Measurements from ENCODE around the gene NMB.

NMB gene

DNA sequence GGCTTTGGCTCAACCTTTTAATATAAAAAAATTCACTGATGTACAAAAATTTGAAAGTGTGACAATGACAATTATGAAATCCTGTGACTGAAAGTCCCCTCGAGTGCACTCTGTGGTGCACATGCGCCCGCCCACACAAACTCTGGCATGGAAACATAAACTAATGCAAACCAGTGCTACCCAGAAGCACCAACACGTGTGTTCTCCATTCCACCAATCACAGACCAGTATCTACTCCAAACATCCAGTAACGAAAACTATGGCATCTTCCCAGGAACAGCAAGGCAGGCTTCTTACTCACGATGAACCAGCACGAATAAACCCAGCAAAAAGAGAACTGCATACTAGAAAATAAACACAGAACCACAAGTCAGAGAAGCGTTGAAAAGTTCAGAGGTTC is 11.7 kb upstream of the NMB start:
- peaks cover 16 to 44% (median 36%) of the 10 kb centered on the region in 4 experiments for H3K36me3 ChIP-seq (ENCODE audit: control insufficient read depth in 4 of 4, insufficient read depth in 4 of 4, low read length in 3 of 4)
- H3K27ac ChIP-seq (ENCODE audit: insufficient read depth in 1 of 2, low read depth in 1 of 2, low read length in 2 of 2, poor library complexity in 1 of 2, severe bottlenecking in 2 of 2) = no peak overlapping the region
- H3K4me3 ChIP-seq (ENCODE audit: control insufficient read depth in 1 of 7, extremely low read depth in 1 of 7, insufficient read depth in 4 of 7, low read depth in 2 of 7, low read length in 6 of 7) = no peak overlapping the region
- no peaks in the 10 kb centered on the region for H3K9me3 ChIP-seq (ENCODE audit: control extremely low read depth in 1 of 5, control insufficient read depth in 4 of 5, insufficient read depth in 2 of 5, low read depth in 1 of 5, low read length in 4 of 5)
- no peaks in the 10 kb centered on the region for H3K4me1 ChIP-seq (ENCODE audit: control extremely low read depth in 1 of 4, control insufficient read depth in 4 of 4, insufficient read depth in 4 of 4, low read length in 3 of 4)
- CTCF ChIA-PET = interaction anchor here (0.8 to 1.1 kb wide), 2 partner anchors 8 to 9 kb away, joined by 3 to 4 read pairs; no protein-coding TSS in a partner anchor
- POLR2A ChIA-PET = interaction anchor here (0.6 kb wide), 1 partner anchor 10 kb away, joined by 3 read pairs; no protein-coding TSS in a partner anchor
- no peak for DNase-seq
- no peaks in the 10 kb centered on the region for H3K27me3 ChIP-seq (replicated peaks in 2 of 5; ENCODE audit: control insufficient read depth in 4 of 5, insufficient read depth in 5 of 5, low read length in 4 of 5)
- 100% methylated on average over 4 of the region's 8 CpGs for WGBS (ENCODE audit: insufficient coverage)

DNA sequence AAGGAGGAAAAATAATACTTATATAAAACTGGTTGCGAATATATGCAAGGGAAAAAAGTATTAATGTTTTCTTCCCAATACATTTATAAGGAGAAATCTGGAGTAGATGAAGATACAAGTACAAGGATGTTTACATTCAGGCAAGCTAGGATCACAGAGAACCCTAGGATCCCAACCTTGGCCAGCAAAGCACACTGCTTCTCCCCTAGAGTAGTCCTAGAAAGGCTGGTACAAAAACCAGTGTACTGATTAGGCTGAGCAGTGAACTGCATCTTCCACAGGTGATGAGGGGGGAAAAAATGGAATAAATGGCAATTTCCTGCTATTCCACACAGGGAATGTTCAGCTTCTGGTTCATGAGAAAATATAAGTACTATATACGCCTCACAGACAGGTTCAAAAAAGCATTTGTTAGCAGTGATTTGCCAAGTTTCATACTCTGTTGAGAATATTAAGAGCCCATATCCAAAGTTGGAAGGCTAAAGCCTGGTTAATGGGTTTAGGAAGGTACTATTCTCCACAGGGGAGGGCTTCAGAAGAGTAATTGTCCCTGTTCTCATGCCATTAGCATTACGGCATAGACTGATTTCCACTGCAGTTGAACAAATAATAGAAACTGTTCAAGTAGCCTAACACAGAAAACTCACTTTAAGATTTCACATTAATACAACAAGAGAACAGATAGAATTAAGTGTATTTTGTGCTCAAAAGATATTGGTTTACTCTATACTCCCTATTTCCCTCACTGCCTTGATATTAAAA is 10.4 kb upstream of the NMB start:
- no peaks in the 10 kb centered on the region for H3K27me3 ChIP-seq (replicated peaks in 2 of 5; ENCODE audit: control insufficient read depth in 4 of 5, insufficient read depth in 5 of 5, low read length in 4 of 5)
- WGBS (ENCODE audit: insufficient coverage) = 100% methylated on average over 1 of the region's 3 CpGs
- H3K27ac ChIP-seq (ENCODE audit: insufficient read depth in 1 of 2, low read depth in 1 of 2, low read length in 2 of 2, poor library complexity in 1 of 2, severe bottlenecking in 2 of 2) = no peak overlapping the region
- no peaks in the 10 kb centered on the region for H3K9me3 ChIP-seq (ENCODE audit: control extremely low read depth in 1 of 5, control insufficient read depth in 4 of 5, insufficient read depth in 2 of 5, low read depth in 1 of 5, low read length in 4 of 5)
- no peaks in the 10 kb centered on the region for H3K4me1 ChIP-seq (ENCODE audit: control extremely low read depth in 1 of 4, control insufficient read depth in 4 of 4, insufficient read depth in 4 of 4, low read length in 3 of 4)
- peaks cover 16 to 42% (median 34%) of the 10 kb centered on the region in 4 experiments for H3K36me3 ChIP-seq (ENCODE audit: control insufficient read depth in 4 of 4, insufficient read depth in 4 of 4, low read length in 3 of 4)
- DNase-seq = no peak
- H3K4me3 ChIP-seq (ENCODE audit: control insufficient read depth in 1 of 7, extremely low read depth in 1 of 7, insufficient read depth in 4 of 7, low read depth in 2 of 7, low read length in 6 of 7) = no peak overlapping the region
- POLR2A ChIA-PET = interaction anchor here (0.6 kb wide), 1 partner anchor 1069 kb away, joined by 7 read pairs; no protein-coding TSS in a partner anchor
- CTCF ChIA-PET = interaction anchor here (1.4 kb wide), 1 partner anchor 10 kb away, joined by 3 read pairs; no protein-coding TSS in a partner anchor

DNA sequence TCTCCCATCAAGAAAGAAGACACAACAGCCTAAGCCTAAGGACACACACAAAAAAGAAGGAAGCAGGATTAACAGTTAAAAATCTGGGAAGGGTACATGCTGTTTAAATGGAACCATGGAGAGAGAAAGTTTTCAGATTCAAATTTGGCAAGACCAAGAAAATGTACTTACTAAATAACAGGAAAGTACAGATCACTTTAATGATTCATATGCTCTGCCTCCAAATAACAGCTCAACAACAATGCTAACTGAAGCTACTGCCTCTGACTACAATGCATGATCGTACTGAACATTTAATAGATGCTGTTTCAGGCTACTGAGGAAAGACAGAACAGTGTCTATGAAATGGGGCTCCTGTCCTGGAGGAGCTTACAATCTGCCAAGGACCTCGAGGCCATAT is 8.4 kb upstream of the NMB start:
- no peaks in the 10 kb centered on the region for H3K4me1 ChIP-seq (ENCODE audit: control extremely low read depth in 1 of 4, control insufficient read depth in 4 of 4, insufficient read depth in 4 of 4, low read length in 3 of 4)
- H3K27ac ChIP-seq (ENCODE audit: insufficient read depth in 1 of 2, low read depth in 1 of 2, low read length in 2 of 2, poor library complexity in 1 of 2, severe bottlenecking in 2 of 2) = no peak overlapping the region
- peaks cover 16 to 39% (median 33%) of the 10 kb centered on the region in 4 experiments for H3K36me3 ChIP-seq (ENCODE audit: control insufficient read depth in 4 of 4, insufficient read depth in 4 of 4, low read length in 3 of 4)
- DNase-seq = no peak
- H3K27me3 ChIP-seq (replicated peaks in 2 of 5; ENCODE audit: control insufficient read depth in 4 of 5, insufficient read depth in 5 of 5, low read length in 4 of 5) = no peaks in the 10 kb centered on the region
- H3K9me3 ChIP-seq (ENCODE audit: control extremely low read depth in 1 of 5, control insufficient read depth in 4 of 5, insufficient read depth in 2 of 5, low read depth in 1 of 5, low read length in 4 of 5) = no peaks in the 10 kb centered on the region
- no peak overlapping the region for H3K4me3 ChIP-seq (ENCODE audit: control insufficient read depth in 1 of 7, extremely low read depth in 1 of 7, insufficient read depth in 4 of 7, low read depth in 2 of 7, low read length in 6 of 7)
- WGBS (ENCODE audit: insufficient coverage) = no CpG with 5 or more reads among the region's 2 CpGs
- CTCF ChIA-PET = interaction anchor here (0.9 kb wide), 1 partner anchor 8 kb away, joined by 3 read pairs; no protein-coding TSS in a partner anchor
- POLR2A ChIA-PET = no interaction called here

DNA sequence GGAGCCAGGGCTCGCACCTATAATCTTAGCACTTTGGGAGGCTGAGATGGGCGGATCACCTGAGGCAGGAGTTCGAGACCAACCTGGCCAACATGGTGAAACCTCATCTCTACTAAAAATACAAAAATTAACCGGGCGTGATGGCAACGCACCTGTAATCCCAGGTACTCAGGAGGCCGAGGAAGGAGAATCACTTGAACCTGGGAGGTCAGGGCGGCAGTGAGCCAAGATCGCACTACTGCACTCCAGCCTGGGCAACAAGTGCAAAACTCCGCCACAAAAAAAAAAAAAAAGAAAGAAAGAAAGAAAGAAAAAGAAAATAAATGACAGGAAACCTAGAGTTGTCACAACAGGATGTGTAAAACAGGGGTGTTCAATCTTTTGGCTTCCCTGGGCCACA is 3.0 kb upstream of the NMB start:
- WGBS (ENCODE audit: insufficient coverage) = 100% methylated on average over 4 of the region's 10 CpGs
- ChIA-PET CTCF (interaction anchor here (1.1 to 2.0 kb wide), 3 partner anchors 9 to 74 kb away, joined by 4 to 5 read pairs (median 4); no protein-coding TSS in a partner anchor), POLR2A (interaction anchor here (0.7 kb wide), 1 partner anchor 125 kb away, joined by 3 read pairs; no protein-coding TSS in a partner anchor)
- no peak for DNase-seq
- Histone ChIP-seq H3K4me3 (ENCODE audit: control insufficient read depth in 1 of 7, extremely low read depth in 1 of 7, insufficient read depth in 4 of 7, low read depth in 2 of 7, low read length in 6 of 7) (no peak overlapping the region), H3K27ac (ENCODE audit: insufficient read depth in 1 of 2, low read depth in 1 of 2, low read length in 2 of 2, poor library complexity in 1 of 2, severe bottlenecking in 2 of 2) (no peak overlapping the region), H3K36me3 (ENCODE audit: control insufficient read depth in 4 of 4, insufficient read depth in 4 of 4, low read length in 3 of 4) (peaks cover 3 to 9% (median 8%) of the 10 kb centered on the region in 4 experiments), H3K27me3 (replicated peaks in 2 of 5; ENCODE audit: control insufficient read depth in 4 of 5, insufficient read depth in 5 of 5, low read length in 4 of 5) (no peaks in the 10 kb centered on the region), H3K4me1 (ENCODE audit: control extremely low read depth in 1 of 4, control insufficient read depth in 4 of 4, insufficient read depth in 4 of 4, low read length in 3 of 4) (peaks cover 0 to 23% (median 13%) of the 10 kb centered on the region in 4 experiments), H3K9me3 (ENCODE audit: control extremely low read depth in 1 of 5, control insufficient read depth in 4 of 5, insufficient read depth in 2 of 5, low read depth in 1 of 5, low read length in 4 of 5) (no peaks in the 10 kb centered on the region)

GRCh38 chr15:84659904-84660781 is 2.1 kb upstream of the NMB start:
- Histone ChIP-seq H3K27ac (ENCODE audit: insufficient read depth in 1 of 2, low read depth in 1 of 2, low read length in 2 of 2, poor library complexity in 1 of 2, severe bottlenecking in 2 of 2) (no peak overlapping the region), H3K4me1 (ENCODE audit: control extremely low read depth in 1 of 4, control insufficient read depth in 4 of 4, insufficient read depth in 4 of 4, low read length in 3 of 4) (peaks cover 0 to 25% (median 15%) of the 10 kb centered on the region in 4 experiments), H3K4me3 (ENCODE audit: control insufficient read depth in 1 of 7, extremely low read depth in 1 of 7, insufficient read depth in 4 of 7, low read depth in 2 of 7, low read length in 6 of 7) (no peak overlapping the region), H3K27me3 (replicated peaks in 2 of 5; ENCODE audit: control insufficient read depth in 4 of 5, insufficient read depth in 5 of 5, low read length in 4 of 5) (no peaks in the 10 kb centered on the region), H3K36me3 (ENCODE audit: control insufficient read depth in 4 of 4, insufficient read depth in 4 of 4, low read length in 3 of 4) (peaks cover 0 to 4% (median under 1%) of the 10 kb centered on the region in 4 experiments), H3K9me3 (ENCODE audit: control extremely low read depth in 1 of 5, control insufficient read depth in 4 of 5, insufficient read depth in 2 of 5, low read depth in 1 of 5, low read length in 4 of 5) (no peaks in the 10 kb centered on the region)
- WGBS (ENCODE audit: insufficient coverage) = 50% methylated on average over 1 of the region's 4 CpGs
- no peak for DNase-seq
- POLR2A ChIA-PET = no interaction called here
- CTCF ChIA-PET = interaction anchor here (1.1 to 2.0 kb wide), 6 partner anchors 9 to 75 kb away, joined by 3 to 11 read pairs (median 4); no protein-coding TSS in a partner anchor

DNA sequence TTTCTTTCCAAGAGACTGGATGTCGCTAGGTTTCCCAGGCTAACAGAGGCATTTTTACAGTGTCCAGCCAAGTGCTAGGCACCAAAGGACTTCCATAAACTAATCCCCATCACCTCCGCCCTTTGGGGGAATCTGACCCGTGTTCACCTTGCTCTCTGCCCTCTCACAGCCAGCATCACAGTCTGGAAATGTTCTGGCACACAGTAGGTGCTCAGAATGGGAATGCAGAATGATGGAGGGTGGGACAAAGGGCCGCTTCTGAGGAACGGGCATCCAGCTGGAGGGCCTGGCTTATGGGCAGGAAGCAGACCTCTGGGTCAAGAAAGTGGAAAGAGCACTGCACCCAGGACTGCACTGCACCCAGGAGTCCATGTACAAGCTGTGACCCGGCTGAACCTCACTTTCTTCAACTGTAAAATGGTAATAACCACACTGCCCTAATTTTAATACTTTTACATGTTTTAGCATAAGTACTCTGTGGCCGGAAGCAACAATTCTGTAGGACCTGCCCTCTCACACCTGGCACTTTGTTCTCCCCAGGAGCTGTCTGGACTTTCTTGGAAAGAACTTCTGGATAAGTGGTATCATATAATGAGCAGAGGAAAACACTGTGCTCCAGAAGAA is 901 bp upstream of the NMB start:
- POLR2A ChIA-PET = interaction anchor here (0.6 to 0.7 kb wide), 3 partner anchors 11 to 58 kb away, joined by 3 to 5 read pairs (median 3); no protein-coding TSS in a partner anchor
- peak overlapping the region; percentile 15 to 82 (median 65) for H3K4me3 ChIP-seq (ENCODE audit: control insufficient read depth in 1 of 7, extremely low read depth in 1 of 7, insufficient read depth in 4 of 7, low read depth in 2 of 7, low read length in 6 of 7)
- no peak for DNase-seq
- peaks cover 4 to 31% (median 20%) of the 10 kb centered on the region in 4 experiments for H3K4me1 ChIP-seq (ENCODE audit: control extremely low read depth in 1 of 4, control insufficient read depth in 4 of 4, insufficient read depth in 4 of 4, low read length in 3 of 4)
- 30% methylated on average over 3 of the region's 7 CpGs for WGBS (ENCODE audit: insufficient coverage)
- H3K27me3 ChIP-seq (replicated peaks in 2 of 5; ENCODE audit: control insufficient read depth in 4 of 5, insufficient read depth in 5 of 5, low read length in 4 of 5) = no peaks in the 10 kb centered on the region
- CTCF ChIA-PET = interaction anchor here (0.6 to 2.0 kb wide), 15 partner anchors 8 to 265 kb away, joined by 3 to 11 read pairs (median 4); partner anchors contain the start of gene ZSCAN2
- H3K9me3 ChIP-seq (ENCODE audit: control extremely low read depth in 1 of 5, control insufficient read depth in 4 of 5, insufficient read depth in 2 of 5, low read depth in 1 of 5, low read length in 4 of 5) = no peaks in the 10 kb centered on the region
- H3K36me3 ChIP-seq (ENCODE audit: control insufficient read depth in 4 of 4, insufficient read depth in 4 of 4, low read length in 3 of 4) = peaks cover 0 to 2% (median 0%) of the 10 kb centered on the region in 4 experiments
- peak overlapping the region in 1 of 2 experiments; percentile 77 for H3K27ac ChIP-seq (ENCODE audit: insufficient read depth in 1 of 2, low read depth in 1 of 2, low read length in 2 of 2, poor library complexity in 1 of 2, severe bottlenecking in 2 of 2)

Measured in common myeloid progenitor, CD34-positive (primary cell).